Kidney (tissue), 14 donors: ENCODE measurements around the gene MCF2L. TPM values are rescaled to one million over a fixed set of nuclear protein-coding genes. Genes with fewer than 3 reads are reported as not detected.

Experiments
- DNase-seq, 5 donors: peaks; one replicate each; pipeline ENCODE4 v3.0.0-alpha.2; 2013 to 2020
- FAIRE-seq: peaks from 2 replicates; lab custom pipeline; 2012; peaks lifted over from hg19 to GRCh38; lab: Jason Lieb, UNC
- H3K27ac ChIP-seq, 2 donors: one replicate each; pipeline ENCODE4 v1.7.0; 2013; ENCODE audit warnings: low read depth in 2 of 2, low read length in 2 of 2, inconsistent platforms in 1 of 2
- H3K27me3 ChIP-seq: one replicate; pipeline ENCODE4 v1.7.1; 2013; ENCODE audit warnings: low read length, inconsistent platforms; ENCODE audit not compliant: control insufficient read depth, insufficient read depth
- H3K36me3 ChIP-seq, 3 donors: one replicate each; pipeline versions ENCODE4 v1.7.0 to v1.7.1; 2013; ENCODE audit warnings: low read length in 3 of 3, control low read depth in 1 of 3, inconsistent platforms in 1 of 3; ENCODE audit not compliant: insufficient read depth in 3 of 3, control insufficient read depth in 2 of 3
- H3K4me1 ChIP-seq, 3 donors: one replicate each; pipeline versions ENCODE4 v1.7.0 to v1.7.1; 2013; ENCODE audit warnings: low read length in 3 of 3, inconsistent platforms in 1 of 3, low read depth in 1 of 3; ENCODE audit not compliant: control insufficient read depth in 2 of 3, insufficient read depth in 2 of 3
- H3K4me3 ChIP-seq, 3 donors: one replicate each; pipeline versions ENCODE4 v1.7.0 to v1.8.1; 2013; ENCODE audit warnings: low read length in 3 of 3, control low read depth in 1 of 3, inconsistent platforms in 1 of 3
- H3K9ac ChIP-seq, 3 donors: one replicate each; pipeline versions ENCODE4 v1.7.0 to v1.7.1; 2013; ENCODE audit warnings: low read length in 3 of 3, control low read depth in 1 of 3, inconsistent platforms in 1 of 3
- H3K9me3 ChIP-seq, 3 donors: one replicate each; pipeline versions ENCODE4 v1.7.0 to v1.7.1; 2013; ENCODE audit warnings: low read length in 3 of 3, control low read depth in 1 of 3, inconsistent platforms in 1 of 3; ENCODE audit not compliant: control insufficient read depth in 2 of 3, insufficient read depth in 1 of 3
- CTCF ChIP-seq: IDR thresholded peaks from 3 replicates; pipeline ENCODE4 v1.5.1; 2012; ENCODE audit warnings: mild to moderate bottlenecking, moderate library complexity, borderline replicate concordance; ENCODE audit not compliant: insufficient read depth; ENCODE audit errors: extremely low read depth
- intact Hi-C: fragments of 100-400 bp; cut with DNase I; formaldehyde crosslinking; loops from one replicate; pipeline ENCODE4 v1.11.1; 2022
- polyA plus RNA-seq: library from polyadenylated mRNA; stranded (reverse); fragments of 350-450 nt; fragmentation: Illumina TruSeq; extraction: RNeasy Lipid Tissue Mini Kit (QIAGEN cat#74804); gene quantifications from one replicate; pipeline ENCODE4 v1.2.3, GENCODE V29; 2014; ENCODE audit warnings: low read depth, low replicate concordance; ENCODE audit not compliant: insufficient read depth
- total RNA-seq: library from RNA; stranded (reverse); fragmentation: NEBNext Ultra II Directional; extraction: Animal tissue kit (Norgen Biotek cat#: 25700); gene quantifications from one replicate; pipeline ENCODE4 v1.2.1, GENCODE V29; 2021
- donor health status: control.
- donor health status: control.
- donor health status: control.
- donor health status: control.
- donor health status: control.
- donor health status: DM: yes; HTN: yes; CAD: no.
- donor health status: Normal renal cell carcinoma (clear cell type).

MCF2L gene
- total and polyA plus RNA-seq, 2 donors from 2014 or later: 12.1 to 61.9 TPM

GRCh38 chr13:113021391-113021790, 52.4 kb downstream of the MCF2L start:
- Histone ChIP-seq H3K9ac (no peak overlapping the region), H3K4me3 (no peak overlapping the region), H3K4me1 (no peaks in the 10 kb centered on the region), H3K36me3 (peaks cover 0 to 10% (median 7%) of the 10 kb centered on the region in 3 donors), H3K9me3 (no peaks in the 10 kb centered on the region), H3K27ac (no peak overlapping the region), H3K27me3 (no peaks in the 10 kb centered on the region)
- TF ChIP-seq CTCF: no peak
- DNase-seq (no peak), FAIRE-seq (no peak)
- intact Hi-C loops: no loop called here

GRCh38 chr13:113021811-113022210, 52.8 kb downstream of the MCF2L start:
- Histone ChIP-seq H3K9ac (no peak overlapping the region), H3K27ac (no peak overlapping the region), H3K4me3 (no peak overlapping the region), H3K36me3 (peaks cover 0 to 10% (median 7%) of the 10 kb centered on the region in 3 donors), H3K27me3 (no peaks in the 10 kb centered on the region), H3K4me1 (no peaks in the 10 kb centered on the region), H3K9me3 (no peaks in the 10 kb centered on the region)
- no peak for TF ChIP-seq CTCF
- DNase-seq: no peak
- no peak for FAIRE-seq
- intact Hi-C loops: no loop called here

GRCh38 chr13:113022391-113022744, 53.4 kb downstream of the MCF2L start:
- no peak for TF ChIP-seq CTCF
- peaks cover 0 to 10% (median 7%) of the 10 kb centered on the region in 3 donors for H3K36me3 ChIP-seq
- FAIRE-seq: no peak
- no peaks in the 10 kb centered on the region for H3K9me3 ChIP-seq
- H3K4me3 ChIP-seq: no peak overlapping the region
- no peaks in the 10 kb centered on the region for H3K4me1 ChIP-seq
- no peaks in the 10 kb centered on the region for H3K27me3 ChIP-seq
- H3K9ac ChIP-seq: no peak overlapping the region
- intact Hi-C loops: no loop called here
- DNase-seq: no peak
- H3K27ac ChIP-seq: no peak overlapping the region
